AG09319 (cell line): ENCODE results near the gene PRTFDC1.

ENCODE experiments used
- DNase-seq: peaks from one replicate; pipeline ENCODE4 v3.0.0-alpha.2; 2010; ENCODE audit warnings: low read depth; ENCODE audit errors: extremely low read depth
- TF ChIP-seq, protein P1 (sequence below): IDR thresholded peaks from 2 replicates; pipeline ENCODE4 v1.5.1; 2011; ENCODE audit warnings: low read depth, mild to moderate bottlenecking, inconsistent platforms, low read length, moderate library complexity

PRTFDC1 gene

GRCh38 chr10:24857031-24857725 lies 95.2 kb downstream of the PRTFDC1 start:
- TF ChIP-seq, protein P1, sequence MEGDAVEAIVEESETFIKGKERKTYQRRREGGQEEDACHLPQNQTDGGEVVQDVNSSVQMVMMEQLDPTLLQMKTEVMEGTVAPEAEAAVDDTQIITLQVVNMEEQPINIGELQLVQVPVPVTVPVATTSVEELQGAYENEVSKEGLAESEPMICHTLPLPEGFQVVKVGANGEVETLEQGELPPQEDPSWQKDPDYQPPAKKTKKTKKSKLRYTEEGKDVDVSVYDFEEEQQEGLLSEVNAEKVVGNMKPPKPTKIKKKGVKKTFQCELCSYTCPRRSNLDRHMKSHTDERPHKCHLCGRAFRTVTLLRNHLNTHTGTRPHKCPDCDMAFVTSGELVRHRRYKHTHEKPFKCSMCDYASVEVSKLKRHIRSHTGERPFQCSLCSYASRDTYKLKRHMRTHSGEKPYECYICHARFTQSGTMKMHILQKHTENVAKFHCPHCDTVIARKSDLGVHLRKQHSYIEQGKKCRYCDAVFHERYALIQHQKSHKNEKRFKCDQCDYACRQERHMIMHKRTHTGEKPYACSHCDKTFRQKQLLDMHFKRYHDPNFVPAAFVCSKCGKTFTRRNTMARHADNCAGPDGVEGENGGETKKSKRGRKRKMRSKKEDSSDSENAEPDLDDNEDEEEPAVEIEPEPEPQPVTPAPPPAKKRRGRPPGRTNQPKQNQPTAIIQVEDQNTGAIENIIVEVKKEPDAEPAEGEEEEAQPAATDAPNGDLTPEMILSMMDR: no peak
- DNase-seq: no peak

- DNase-seq: no peak
These were observed 98.2 kb downstream of the PRTFDC1 start for GRCh38 chr10:24854256-24854655.

DNA sequence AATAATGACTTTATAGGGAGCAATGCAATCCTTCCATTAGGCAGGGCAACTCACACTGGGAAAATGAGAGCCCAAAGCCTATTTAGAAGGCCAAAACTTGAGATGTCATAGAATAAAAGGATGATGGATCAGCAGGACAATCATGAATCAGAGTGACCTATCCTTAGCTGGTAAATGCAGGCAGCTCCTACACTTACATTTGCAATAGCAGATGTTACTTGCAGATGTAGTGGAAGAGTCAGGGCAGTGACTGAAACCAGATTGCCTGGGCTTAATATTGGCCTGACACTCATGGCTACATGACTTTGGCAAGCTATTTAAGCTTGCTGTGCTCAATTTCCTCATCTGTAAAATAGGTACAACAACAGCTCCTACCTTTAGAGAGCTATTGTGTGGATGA lies 98.7 kb downstream of the PRTFDC1 start:
- no peak for DNase-seq
- TF ChIP-seq, protein P1: no peak

More at GRCh38 chr10:24854256-24854655, 98.2 kb downstream of the PRTFDC1 start:
- TF ChIP-seq, protein P1: no peak

DNA sequence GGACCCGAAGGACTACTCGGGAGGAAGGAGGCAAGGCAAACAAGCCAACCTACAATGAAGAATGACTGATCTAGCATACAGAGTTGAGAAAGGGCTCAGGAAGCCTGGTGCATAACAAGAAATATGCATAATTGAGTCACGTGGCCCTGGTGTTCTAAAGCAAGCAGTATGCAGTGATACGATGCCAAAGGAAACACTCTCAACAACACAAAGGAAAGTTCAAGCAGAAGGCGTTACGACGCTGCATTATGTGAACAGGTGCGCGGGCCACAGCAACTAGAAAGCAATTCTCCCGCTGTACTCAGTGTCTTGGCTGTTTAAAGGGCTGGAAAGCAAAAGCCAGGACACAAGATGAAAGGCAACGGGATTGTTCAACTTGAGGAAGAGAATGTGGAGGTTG lies 100.8 kb downstream of the PRTFDC1 start:
- no peak for DNase-seq
- TF ChIP-seq, protein P1: no peak

GRCh38 chr10:24850727-24851296 lies 101.6 kb downstream of the PRTFDC1 start:
- TF ChIP-seq, protein P1: no peak
- DNase-seq: no peak

GRCh38 chr10:24849501-24850299 lies 102.7 kb downstream of the PRTFDC1 start:
- TF ChIP-seq, protein P1: no peak
- DNase-seq: no peak

GRCh38 chr10:24849051-24849450 lies 103.4 kb downstream of the PRTFDC1 start:
- TF ChIP-seq, protein P1: no peak
- no peak for DNase-seq
